VCaP (cell line): ENCODE data around the gene COX6A2.
"Not testable (repeated sequence)": the region's sequence is repeated elsewhere in the genome, so short reads cannot be mapped to it uniquely, and the experiment has no call there.

Experiments used
- H3K27ac ChIP-seq: fragments of 450-650 bp; 2 replicates; pipeline ENCODE4 v1.5.1; 2017
- CTCF ChIP-seq: fragments of 450-650 bp; conservative IDR thresholded peaks from 2 replicates; pipeline ENCODE4 v1.5.1; 2017; ENCODE audit warnings: mild to moderate bottlenecking, moderate library complexity

The COX6A2 gene

DNA sequence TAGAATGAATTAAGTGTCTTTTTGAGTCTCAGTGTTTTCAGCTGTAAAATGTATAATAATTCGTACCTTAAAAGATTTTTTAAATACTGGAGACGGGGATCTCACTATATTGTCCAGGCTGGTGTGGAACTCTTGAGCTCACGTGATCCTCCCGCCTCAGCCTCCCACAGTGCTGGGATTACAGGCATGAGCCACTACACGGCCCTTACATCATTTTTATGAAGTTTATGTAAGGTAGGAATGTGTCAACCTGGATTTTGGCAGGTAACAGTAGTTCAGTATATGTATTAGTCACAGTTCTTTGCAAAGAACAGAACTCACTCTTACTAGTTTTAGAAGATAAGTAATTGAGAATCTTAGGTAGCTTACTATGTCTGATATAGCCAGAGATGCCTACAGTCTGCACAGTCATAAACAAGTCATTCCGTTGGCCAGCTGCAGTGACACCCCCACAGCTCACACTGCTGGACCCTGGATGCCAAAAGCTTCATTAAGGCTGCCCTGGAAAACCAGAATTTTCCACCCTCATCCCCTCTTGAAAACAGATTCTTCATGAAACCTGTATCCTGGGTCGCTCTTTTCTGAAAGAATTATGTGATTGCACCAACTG, 583 bp upstream of the COX6A2 start:
- no peak overlapping the region for H3K27ac ChIP-seq
- TF ChIP-seq CTCF = no peak

DNA sequence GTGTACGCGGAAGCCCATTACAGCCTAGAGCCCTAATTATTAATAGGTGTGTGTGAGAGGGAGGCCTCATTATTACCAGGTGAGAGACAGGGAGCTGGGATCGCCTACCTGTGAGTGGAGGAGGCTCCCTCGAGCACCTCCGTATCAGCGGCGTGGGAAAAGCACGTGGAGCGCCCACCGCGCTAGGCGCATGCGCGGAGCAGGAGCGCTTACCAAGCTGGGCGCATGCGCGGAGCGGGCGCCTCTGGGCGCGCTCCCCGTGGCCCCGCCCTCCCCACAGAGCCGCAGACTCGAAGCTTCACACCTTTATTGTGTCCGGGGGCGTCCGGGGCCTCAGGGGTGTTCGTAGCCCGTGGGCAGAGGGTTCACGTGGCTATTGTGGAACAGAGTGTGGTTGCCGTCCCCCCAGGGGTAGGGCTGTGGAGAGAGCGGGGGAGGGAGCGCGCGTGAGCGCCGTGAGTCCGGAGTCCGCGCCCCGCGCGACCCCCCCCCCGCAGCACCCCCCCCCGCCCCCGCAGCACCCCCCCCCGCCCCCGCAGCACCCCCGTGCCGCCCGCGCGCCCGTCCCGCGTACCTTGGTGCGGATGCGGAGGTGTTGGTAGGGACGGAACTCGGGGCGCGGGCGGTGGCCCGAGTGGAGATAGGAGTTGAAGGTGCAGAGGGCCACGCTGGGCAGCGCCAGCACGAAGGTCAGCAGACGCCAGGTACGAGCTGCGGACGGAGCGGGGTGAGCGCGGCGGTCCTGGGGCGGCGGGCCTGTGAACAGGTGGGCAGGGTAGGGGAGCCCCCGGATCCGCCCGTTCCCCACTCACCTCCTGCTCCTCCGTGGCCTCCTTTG, 500 bp downstream of the COX6A2 start:
- no peak for TF ChIP-seq CTCF
- no peak overlapping the region for H3K27ac ChIP-seq

GRCh38 chr16:31423801-31424200, 4.4 kb downstream of the COX6A2 start:
- no peak overlapping the region for H3K27ac ChIP-seq
- no peak for TF ChIP-seq CTCF

GRCh38 chr16:31423241-31423640, 4.9 kb downstream of the COX6A2 start:
- TF ChIP-seq CTCF = no peak
- H3K27ac ChIP-seq = no peak overlapping the region

- no peak overlapping the region for H3K27ac ChIP-seq
- TF ChIP-seq CTCF = no peak
Observed at GRCh38 chr16:31421587-31421986, 6.6 kb downstream of the COX6A2 start.

- no peak for TF ChIP-seq CTCF
- no peak overlapping the region for H3K27ac ChIP-seq
Observed at GRCh38 chr16:31420037-31420436, 8.1 kb downstream of the COX6A2 start.

GRCh38 chr16:31417916-31418315, 10.2 kb downstream of the COX6A2 start:
- no peak overlapping the region for H3K27ac ChIP-seq
- TF ChIP-seq CTCF = no peak

GRCh38 chr16:31417036-31417435, 11.1 kb downstream of the COX6A2 start:
- not testable (repeated sequence) for H3K27ac ChIP-seq
